Loucy (cell line): ENCODE data around the gene CEP128.

Source experiments
- EZH2phosphoT487 ChIP-seq: fragments of 200-600 bp; IDR thresholded peaks from 2 replicates; pipeline ENCODE4 v1.6.1; 2018; ENCODE audit warnings: antibody characterized with exemption, mild to moderate bottlenecking, moderate library complexity, borderline replicate concordance
- TF ChIP-seq, protein P1 (sequence below): fragments of 200-600 bp; sonication (generic); conservative IDR thresholded peaks from 2 replicates; pipeline ENCODE4 v1.5.1; 2014; ENCODE audit warnings: mild to moderate bottlenecking, antibody characterized with exemption, low read length

DNA sequence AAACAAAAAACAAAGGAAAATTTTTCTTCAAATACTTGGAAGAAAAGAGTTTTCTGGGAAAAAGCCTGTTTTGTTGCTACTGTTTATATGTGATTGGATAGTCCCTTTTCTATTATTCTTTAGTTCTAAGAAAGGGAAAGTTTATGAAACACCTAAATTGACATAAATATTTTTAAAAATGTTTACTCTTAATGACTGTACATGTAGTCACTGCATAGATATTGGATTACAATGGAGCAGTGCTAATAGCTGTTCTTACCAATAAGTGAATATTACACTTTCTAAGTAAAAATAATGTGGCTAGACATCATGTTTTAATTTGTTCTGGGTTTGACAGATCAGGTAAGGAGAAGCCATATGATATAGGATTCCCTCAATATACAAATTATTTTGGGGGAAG, 377.5 kb downstream of the CEP128 start:
- TF ChIP-seq, protein P1, sequence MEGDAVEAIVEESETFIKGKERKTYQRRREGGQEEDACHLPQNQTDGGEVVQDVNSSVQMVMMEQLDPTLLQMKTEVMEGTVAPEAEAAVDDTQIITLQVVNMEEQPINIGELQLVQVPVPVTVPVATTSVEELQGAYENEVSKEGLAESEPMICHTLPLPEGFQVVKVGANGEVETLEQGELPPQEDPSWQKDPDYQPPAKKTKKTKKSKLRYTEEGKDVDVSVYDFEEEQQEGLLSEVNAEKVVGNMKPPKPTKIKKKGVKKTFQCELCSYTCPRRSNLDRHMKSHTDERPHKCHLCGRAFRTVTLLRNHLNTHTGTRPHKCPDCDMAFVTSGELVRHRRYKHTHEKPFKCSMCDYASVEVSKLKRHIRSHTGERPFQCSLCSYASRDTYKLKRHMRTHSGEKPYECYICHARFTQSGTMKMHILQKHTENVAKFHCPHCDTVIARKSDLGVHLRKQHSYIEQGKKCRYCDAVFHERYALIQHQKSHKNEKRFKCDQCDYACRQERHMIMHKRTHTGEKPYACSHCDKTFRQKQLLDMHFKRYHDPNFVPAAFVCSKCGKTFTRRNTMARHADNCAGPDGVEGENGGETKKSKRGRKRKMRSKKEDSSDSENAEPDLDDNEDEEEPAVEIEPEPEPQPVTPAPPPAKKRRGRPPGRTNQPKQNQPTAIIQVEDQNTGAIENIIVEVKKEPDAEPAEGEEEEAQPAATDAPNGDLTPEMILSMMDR: no peak
- no peak for TF ChIP-seq EZH2phosphoT487
